Erythroblast (primary cell): Measurements from ENCODE around the gene ARMC9.
A peak's percentile ranks its signal among the peaks of the same experiment; 100 is the strongest.

Experiments used
- DNase-seq, 2 experiments: peaks; one replicate each; lab custom pipeline; 2025; lab: John Stamatoyannopoulos, UW
- GATA1 ChIP-seq: IDR thresholded peaks from 2 replicates; pipeline ENCODE4 v1.6.1; 2011; ENCODE audit warnings: low read depth, mild to moderate bottlenecking, control low read depth, low read length, moderate library complexity
- POLR2A ChIP-seq: IDR thresholded peaks from 2 replicates; pipeline ENCODE4 v1.6.1; 2011; ENCODE audit warnings: mild to moderate bottlenecking, low read length

Gene ARMC9

DNA sequence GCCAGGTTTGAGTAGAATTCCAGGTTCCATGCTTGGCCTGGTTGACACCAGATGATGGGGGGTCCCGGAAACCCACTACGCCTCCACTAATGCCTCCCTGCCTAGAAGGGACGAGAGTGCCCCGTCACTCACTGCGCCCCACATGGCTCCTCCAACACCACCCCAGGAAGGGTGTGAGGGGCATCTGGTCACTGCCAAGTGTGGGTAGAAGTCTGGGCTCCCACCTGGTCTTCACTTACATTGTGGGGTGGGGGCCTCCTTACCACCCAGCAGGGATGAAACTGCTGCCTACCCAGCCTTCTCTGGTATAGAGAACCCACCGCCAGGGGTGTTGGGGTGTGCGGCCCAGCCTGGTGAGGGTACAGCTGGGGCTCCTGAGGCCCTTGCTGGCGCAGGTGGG lies 131.9 kb downstream of the ARMC9 start:
- TF ChIP-seq GATA1 (no peak), POLR2A (no peak)
- no peak for DNase-seq

DNA sequence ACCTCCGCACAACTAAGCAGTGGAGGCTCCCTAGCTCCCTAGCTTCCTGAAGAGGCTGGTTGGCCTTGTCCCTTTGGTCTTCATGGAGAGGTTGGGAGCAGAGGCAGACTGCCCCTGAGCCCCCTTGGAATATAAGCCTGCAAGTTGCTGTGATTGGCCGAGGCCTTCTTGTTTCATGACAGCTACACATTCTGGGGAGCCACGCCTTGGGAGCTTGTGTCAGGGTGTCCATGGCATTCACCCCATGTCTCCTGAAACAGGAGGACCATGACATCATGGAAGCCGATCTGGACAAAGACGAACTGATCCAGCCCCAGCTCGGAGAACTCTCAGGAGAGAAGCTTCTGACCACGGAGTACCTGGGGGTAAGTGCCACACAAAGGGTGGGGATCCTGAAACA lies 133.1 kb downstream of the ARMC9 start:
- no peak for DNase-seq
- TF ChIP-seq GATA1 (no peak), POLR2A (no peak)

GRCh38 chr2:231332388-231332787 lies 134.0 kb downstream of the ARMC9 start:
- no peak for TF ChIP-seq GATA1
- TF ChIP-seq POLR2A: no peak
- DNase-seq: no peak

DNA sequence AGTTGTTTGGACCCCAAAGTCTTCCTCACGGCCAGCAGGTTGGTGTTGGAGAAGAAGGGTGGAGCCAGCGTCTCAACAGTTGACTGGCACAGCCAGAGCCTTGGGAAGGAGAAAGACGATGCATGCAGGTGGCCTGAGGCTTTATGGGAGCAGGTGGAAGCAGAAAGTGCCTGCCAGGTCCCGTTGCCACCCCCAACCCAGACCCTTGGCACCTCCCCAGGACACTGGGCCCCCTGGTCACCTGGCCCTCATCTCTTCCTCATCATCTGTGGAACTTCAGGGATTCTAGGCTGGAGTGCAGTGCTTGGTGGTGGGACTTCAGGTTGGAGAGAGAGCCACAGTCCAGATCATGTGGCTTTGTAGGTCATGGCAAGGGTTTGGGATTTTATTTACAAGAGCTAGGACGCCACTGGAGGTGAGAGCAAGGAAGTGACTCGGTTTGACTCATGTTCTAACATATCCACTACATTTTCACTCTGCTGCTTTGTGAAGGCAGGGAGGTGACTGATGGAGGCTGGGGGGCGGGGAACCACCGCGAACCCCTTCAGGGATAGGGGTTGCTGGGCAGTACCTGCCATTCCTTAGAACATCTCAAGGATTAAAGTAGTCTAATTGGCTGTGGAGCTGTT lies 134.6 kb downstream of the ARMC9 start:
- DNase-seq: no peak
- no peak for TF ChIP-seq GATA1
- no peak for TF ChIP-seq POLR2A

GRCh38 chr2:231334179-231334930 lies 135.9 kb downstream of the ARMC9 start:
- TF ChIP-seq POLR2A (no peak), GATA1 (no peak)
- DNase-seq: peak in 1 of 2 experiments; percentile 9

- peak in 1 of 2 experiments; percentile 16 for DNase-seq
- TF ChIP-seq POLR2A: no peak
- TF ChIP-seq GATA1: no peak
Observed at GRCh38 chr2:231334981-231335380, 136.6 kb downstream of the ARMC9 start.

- TF ChIP-seq POLR2A (no peak), GATA1 (no peak)
- DNase-seq: no peak
Observed at GRCh38 chr2:231335591-231335990, 137.2 kb downstream of the ARMC9 start.

GRCh38 chr2:231336236-231336635 lies 137.8 kb downstream of the ARMC9 start:
- DNase-seq: no peak
- TF ChIP-seq GATA1 (no peak), POLR2A (no peak)

GRCh38 chr2:231336700-231337099 lies 138.3 kb downstream of the ARMC9 start:
- DNase-seq: no peak
- TF ChIP-seq GATA1 (no peak), POLR2A (no peak)

DNA sequence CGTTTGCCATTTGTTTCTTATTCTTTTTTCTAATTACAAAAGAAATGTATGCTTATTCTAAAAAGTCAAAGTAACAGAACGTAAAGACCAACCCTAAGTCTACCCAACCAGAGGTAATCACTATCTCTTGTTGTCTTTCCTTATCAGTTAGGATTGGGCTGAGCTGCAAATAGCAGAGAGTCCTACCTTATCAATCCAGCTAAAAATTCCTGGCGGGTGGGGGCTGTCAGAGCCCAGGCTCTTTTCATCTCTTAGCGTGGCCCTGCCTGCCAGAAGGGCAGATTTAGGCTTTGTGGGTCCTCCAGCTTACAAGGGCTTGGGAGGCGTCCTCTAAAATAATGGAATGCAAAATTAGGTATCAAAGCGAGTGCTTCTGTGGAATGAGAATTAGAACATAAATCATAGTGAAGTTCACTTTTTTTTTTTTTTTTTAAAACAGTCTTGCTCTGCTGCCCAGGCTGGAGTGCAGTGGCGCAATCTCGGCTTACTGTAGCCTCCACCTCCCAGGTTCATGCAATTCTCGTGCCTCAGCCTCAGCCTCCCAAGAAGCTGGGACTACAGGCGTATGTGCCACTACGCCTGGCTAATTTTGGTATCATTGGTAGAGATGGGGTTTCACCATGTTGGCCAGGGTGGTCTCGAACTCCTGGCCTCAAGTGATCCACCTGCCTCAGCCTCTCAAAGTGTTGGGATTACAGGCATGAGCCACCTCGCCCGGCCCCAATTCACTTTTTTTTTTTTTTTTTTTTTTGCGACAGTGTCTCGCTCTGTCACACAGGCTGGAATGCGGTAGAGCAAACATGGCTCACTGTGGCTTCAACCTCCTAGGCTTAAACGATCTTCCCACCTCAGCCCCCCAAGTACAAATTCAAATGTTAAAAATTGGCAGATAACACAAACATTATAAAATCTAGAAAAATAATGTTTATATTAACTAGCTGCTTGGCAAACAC lies 139.7 kb downstream of the ARMC9 start:
- TF ChIP-seq GATA1: no peak
- no peak for TF ChIP-seq POLR2A
- DNase-seq: no peak

DNA sequence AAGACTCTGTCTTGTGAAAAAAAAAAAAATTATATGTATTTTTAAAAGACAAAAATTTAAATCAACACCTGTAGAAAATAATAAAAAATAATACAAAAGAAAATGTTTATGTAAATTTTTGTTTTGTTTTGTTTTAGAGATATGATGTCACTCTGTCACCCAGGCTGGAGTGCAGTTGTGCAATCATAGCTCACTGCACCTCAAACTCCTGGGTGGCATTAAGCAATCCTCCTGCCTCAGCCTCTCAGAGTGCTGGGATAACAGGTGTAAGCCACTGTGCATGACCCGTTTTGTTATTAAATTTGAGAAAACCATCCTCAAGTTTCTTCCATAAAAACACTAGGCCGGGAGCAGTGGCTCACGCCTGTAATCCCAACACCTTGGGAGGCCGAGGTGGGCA lies 140.9 kb downstream of the ARMC9 start:
- DNase-seq: no peak
- TF ChIP-seq GATA1 (no peak), POLR2A (no peak)

GRCh38 chr2:231341100-231341499 lies 142.7 kb downstream of the ARMC9 start:
- no peak for DNase-seq
- TF ChIP-seq POLR2A (no peak), GATA1 (no peak)

DNA sequence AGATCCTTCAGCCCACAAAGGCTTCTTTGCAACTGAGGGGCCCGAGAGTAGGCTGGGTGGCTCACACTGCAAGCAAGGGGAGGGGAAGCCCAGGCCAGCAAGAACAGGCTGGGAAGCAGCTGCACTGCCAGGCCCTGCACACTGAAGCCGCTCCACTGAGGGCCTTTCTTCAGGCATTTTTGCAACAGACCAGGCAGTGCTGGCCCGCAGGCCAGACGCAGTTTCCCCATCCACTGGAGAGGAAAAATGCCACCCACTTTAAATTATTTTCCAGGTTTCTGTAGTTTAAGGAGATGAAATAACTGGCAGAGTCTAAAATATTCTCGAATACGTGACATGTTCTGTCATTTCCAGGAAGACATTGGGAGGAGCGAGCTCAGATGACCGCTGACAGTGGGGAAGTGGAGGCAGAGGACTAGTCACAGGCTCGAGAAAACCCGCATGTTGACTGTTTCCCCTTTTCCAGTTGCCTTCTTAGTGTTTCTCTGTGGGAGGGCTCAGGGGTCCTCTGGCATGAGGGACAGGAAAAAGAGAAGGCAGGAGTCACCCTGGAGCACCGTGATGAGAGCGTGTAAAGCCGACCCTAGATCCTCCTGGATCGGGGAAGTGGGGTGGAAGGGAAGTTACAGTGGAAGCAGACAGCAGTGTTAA lies 143.8 kb downstream of the ARMC9 start:
- TF ChIP-seq POLR2A (no peak), GATA1 (no peak)
- no peak for DNase-seq

- TF ChIP-seq GATA1: no peak
- TF ChIP-seq POLR2A: no peak
- DNase-seq: no peak
Observed at GRCh38 chr2:231343006-231343710, 144.7 kb downstream of the ARMC9 start.
